Measurements from ENCODE around the gene ST7.

The ST7 gene

GRCh38 chr7:117032810-117033209 lies 79.5 kb downstream of the ST7 start:
- no peak for DNase-seq (ENCODE audit: low spot score)

- DNase-seq (ENCODE audit: low spot score), result no peak
Observed at GRCh38 chr7:117034851-117035464, 81.7 kb downstream of the ST7 start.

GRCh38 chr7:117035465-117035862 lies 82.2 kb downstream of the ST7 start:
- DNase-seq (ENCODE audit: low spot score), result no peak

GRCh38 chr7:117036053-117036669 lies 82.9 kb downstream of the ST7 start:
- no peak for DNase-seq (ENCODE audit: low spot score)

- DNase-seq (ENCODE audit: low spot score), result no peak
Observed at GRCh38 chr7:117036836-117037235, 83.5 kb downstream of the ST7 start.

- DNase-seq (ENCODE audit: low spot score), result no peak
Observed at GRCh38 chr7:117038408-117038807, 85.1 kb downstream of the ST7 start.

GRCh38 chr7:117041007-117041406 lies 87.7 kb downstream of the ST7 start:
- DNase-seq (ENCODE audit: low spot score), result no peak

- no peak for DNase-seq (ENCODE audit: low spot score)
Observed at GRCh38 chr7:117041822-117042221, 88.5 kb downstream of the ST7 start.

- no peak for DNase-seq (ENCODE audit: low spot score)
Observed at GRCh38 chr7:117043108-117043825, 90.0 kb downstream of the ST7 start.

GRCh38 chr7:117044664-117045063 lies 91.4 kb downstream of the ST7 start:
- DNase-seq (ENCODE audit: low spot score), result no peak

- DNase-seq (ENCODE audit: low spot score), result no peak
Observed at GRCh38 chr7:117045927-117046710, 92.8 kb downstream of the ST7 start.

GRCh38 chr7:117047496-117047895 lies 94.2 kb downstream of the ST7 start:
- no peak for DNase-seq (ENCODE audit: low spot score)

GRCh38 chr7:117048114-117048866 lies 95.0 kb downstream of the ST7 start:
- DNase-seq (ENCODE audit: low spot score), result no peak

GRCh38 chr7:117048882-117049281 lies 95.6 kb downstream of the ST7 start:
- DNase-seq (ENCODE audit: low spot score), result no peak

- DNase-seq (ENCODE audit: low spot score), result no peak
Observed at GRCh38 chr7:117051808-117052207, 98.5 kb downstream of the ST7 start.

GRCh38 chr7:117053432-117053831 lies 100.1 kb downstream of the ST7 start:
- DNase-seq (ENCODE audit: low spot score), result no peak

- no peak for DNase-seq (ENCODE audit: low spot score)
Observed at GRCh38 chr7:117061751-117062150, 108.5 kb downstream of the ST7 start.

GRCh38 chr7:117062300-117062699 lies 109.0 kb downstream of the ST7 start:
- no peak for DNase-seq (ENCODE audit: low spot score)

- DNase-seq (ENCODE audit: low spot score), result no peak
Observed at GRCh38 chr7:117064688-117065087, 111.4 kb downstream of the ST7 start.

GRCh38 chr7:117065571-117066150 lies 112.4 kb downstream of the ST7 start:
- no peak for DNase-seq (ENCODE audit: low spot score)

- DNase-seq (ENCODE audit: low spot score), result no peak
Observed at GRCh38 chr7:117066668-117067067, 113.4 kb downstream of the ST7 start.

GRCh38 chr7:117067340-117067739 lies 114.0 kb downstream of the ST7 start:
- DNase-seq (ENCODE audit: low spot score), result no peak
